Thyroid gland (tissue), 4 donors: Measurements from ENCODE around the gene BCO1. TPM values are rescaled to one million over a fixed set of nuclear protein-coding genes. Genes with fewer than 3 reads are reported as not detected.

Experiments
- DNase-seq, 2 donors: peaks; one replicate each; pipeline ENCODE4 v3.0.0-alpha.2; 2019
- H3K27ac ChIP-seq, 3 donors: fragments of 200-600 bp; sonication (generic); 1 replicate in 2 of 3; 2 replicates in 1 of 3; pipeline ENCODE4 v1.5.1; 2016 to 2019; ENCODE audit warnings: mild to moderate bottlenecking in 1 of 3, moderate library complexity in 1 of 3
- H3K27me3 ChIP-seq: fragments of 200-600 bp; sonication (generic); one replicate; pipeline ENCODE4 v1.5.1; 2019
- H3K36me3 ChIP-seq, 2 donors: fragments of 200-600 bp; sonication (generic); one replicate each; pipeline ENCODE4 v1.5.1; 2016 to 2019
- H3K4me1 ChIP-seq, 2 donors: fragments of 200-600 bp; sonication (generic); one replicate each; pipeline ENCODE4 v1.5.1; 2017 to 2019
- H3K4me3 ChIP-seq, 3 donors: fragments of 200-600 bp; sonication (generic); replicated peaks in 1 of 3; 1 replicate in 2 of 3; 2 replicates in 1 of 3; pipeline ENCODE4 v1.5.1; 2016; ENCODE audit warnings: mild to moderate bottlenecking in 1 of 3
- H3K9me3 ChIP-seq: fragments of 200-600 bp; sonication (generic); one replicate; pipeline ENCODE4 v1.5.1; 2017
- CTCF ChIP-seq, 6 experiments: fragments of 200-600 bp in 3 of 6; fragments of 450-650 bp in 3 of 6; sonication (generic) in 3 of 6; IDR thresholded peaks; one replicate each; pipeline ENCODE4 v1.5.1; 2016 to 2019; ENCODE audit warnings: antibody characterized with exemption in 6 of 6, mild to moderate bottlenecking in 2 of 6, inconsistent platforms in 1 of 6, moderate library complexity in 1 of 6
- POLR2A ChIP-seq, 2 donors: fragments of 450-650 bp; IDR thresholded peaks; one replicate each; pipeline ENCODE4 v1.6.1; 2017; ENCODE audit warnings: antibody characterized with exemption in 2 of 2, mild to moderate bottlenecking in 2 of 2, moderate library complexity in 1 of 2
- WGBS, 2 donors: methylation state at CpG; one replicate each; pipeline ENCODE4 v1.1.5; 2017; 5-methylcytosine and 5-hydroxymethylcytosine counted together
- intact Hi-C: fragments of 100-400 bp; cut with DNase I; formaldehyde crosslinking; loops from one replicate; pipeline ENCODE4 v1.15.1; 2023
- total RNA-seq, 4 donors: library from RNA; depleted of rRNA; stranded (reverse); fragments of >200 nt; gene quantifications; one replicate each; pipeline ENCODE4 v1.2.3, GENCODE V29; 2016

The BCO1 gene
- total RNA-seq: under 1 TPM in 1 of 4 donors, not detected in 3; 0.22 TPM

GRCh38 chr16:81238296-81239011, at the start of gene BCO1:
BCO1 (plus strand) TSS chr16:81238689; CDS start chr16:81238909, 220 bp downstream.
- Histone ChIP-seq H3K9me3 (no peaks in the 10 kb centered on the region), H3K27me3 (no peaks in the 10 kb centered on the region), H3K4me1 (peaks cover 4 to 7% of the 10 kb centered on the region in 2 donors), H3K36me3 (no peaks in the 10 kb centered on the region), H3K4me3 (peak within 1 kb of the TSS in 2 of 3 donors; percentile 21 to 46), H3K27ac (peak within 1 kb of the TSS in 2 of 3 donors; percentile 8 to 58)
- intact Hi-C loops: no loop called here
- 7 to 10% methylated on average over 10 of the region's 10 CpGs for WGBS, 2 donors
- peak in 1 of 2 donors; percentile 8 for DNase-seq
- TF ChIP-seq POLR2A (IDR thresholded peaks at IDR 0.05) (no peak), CTCF (IDR thresholded peaks at IDR 0.05) (no peak)

GRCh38 chr16:81189100-81189664, 49.3 kb upstream of the BCO1 start:
- peaks cover 0 to 11% of the 10 kb centered on the region in 2 donors for H3K4me1 ChIP-seq
- H3K4me3 ChIP-seq: no peak overlapping the region
- DNase-seq: peak; percentile 95 to 96
- peak overlapping the region; percentile 36 to 79 (median 37) for H3K27ac ChIP-seq
- H3K27me3 ChIP-seq: no peaks in the 10 kb centered on the region
- intact Hi-C loops: loop anchor here (10.0 kb wide), 1 partner anchor 154 kb away; the partner anchor contains the start of gene ATMIN
- no peaks in the 10 kb centered on the region for H3K9me3 ChIP-seq
- no peak for TF ChIP-seq CTCF (IDR thresholded peaks at IDR 0.05)
- TF ChIP-seq POLR2A (IDR thresholded peaks at IDR 0.05): no peak
- WGBS, 2 donors: 10 to 27% methylated on average over 7 to 9 of the region's 15 CpGs
- H3K36me3 ChIP-seq: no peaks in the 10 kb centered on the region

GRCh38 chr16:81190667-81191066, 47.8 kb upstream of the BCO1 start:
- no peaks in the 10 kb centered on the region for H3K36me3 ChIP-seq
- TF ChIP-seq CTCF (IDR thresholded peaks at IDR 0.05): no peak
- TF ChIP-seq POLR2A (IDR thresholded peaks at IDR 0.05): no peak
- WGBS, 2 donors: 53 to 59% methylated on average over 3 of the region's 3 CpGs
- no peak for DNase-seq
- intact Hi-C loops: no loop called here
- no peaks in the 10 kb centered on the region for H3K27me3 ChIP-seq
- no peak overlapping the region for H3K27ac ChIP-seq
- peaks cover 0 to 11% of the 10 kb centered on the region in 2 donors for H3K4me1 ChIP-seq
- H3K9me3 ChIP-seq: no peaks in the 10 kb centered on the region
- no peak overlapping the region for H3K4me3 ChIP-seq

- Histone ChIP-seq H3K4me3 (no peak overlapping the region), H3K27me3 (no peaks in the 10 kb centered on the region), H3K27ac (no peak overlapping the region), H3K9me3 (no peaks in the 10 kb centered on the region), H3K4me1 (no peaks in the 10 kb centered on the region), H3K36me3 (no peaks in the 10 kb centered on the region)
- TF ChIP-seq CTCF (IDR thresholded peaks at IDR 0.05): no peak
- TF ChIP-seq POLR2A (IDR thresholded peaks at IDR 0.05): no peak
- no peak for DNase-seq
- intact Hi-C loops: no loop called here
- 81 to 86% methylated on average over 13 of the region's 13 CpGs for WGBS, 2 donors
These were observed 42.5 kb upstream of the BCO1 start for GRCh38 chr16:81195885-81196534.

GRCh38 chr16:81198635-81199034, 39.9 kb upstream of the BCO1 start:
- peak; percentile 16 to 23 for DNase-seq
- H3K27me3 ChIP-seq: no peaks in the 10 kb centered on the region
- no peak overlapping the region for H3K4me3 ChIP-seq
- WGBS, 2 donors: 52 to 57% methylated on average over 8 to 9 of the region's 9 CpGs
- no peak overlapping the region for H3K27ac ChIP-seq
- no peak for TF ChIP-seq POLR2A (IDR thresholded peaks at IDR 0.05)
- peak in 2 of 6 experiments; percentile 25 to 28 for TF ChIP-seq CTCF (IDR thresholded peaks at IDR 0.05)
- no peaks in the 10 kb centered on the region for H3K9me3 ChIP-seq
- intact Hi-C loops: no loop called here
- H3K36me3 ChIP-seq: no peaks in the 10 kb centered on the region
- H3K4me1 ChIP-seq: no peaks in the 10 kb centered on the region
